ENCODE results near the gene EIF4G3. TPM values are rescaled to one million over a fixed set of nuclear protein-coding genes. Genes with fewer than 3 reads are reported as not detected.

Gene EIF4G3
- total and polyA plus RNA-seq, 9 of the 15 experiments (the other 6 are each of a cell fraction or from before 2014, with no cell fraction given), result 6.7 to 40.5 (median 32.1) TPM

GRCh38 chr1:21164266-21164665 lies 12.4 kb downstream of the EIF4G3 start:
- no peaks in the 10 kb centered on the region for H3K9me3 ChIP-seq (replicated peaks; ENCODE audit: control insufficient read depth, insufficient read depth, low read depth, low read length)
- no peak for DNase-seq (ENCODE audit: extremely low read depth in 1 of 4, low spot score in 3 of 4)
- no peak overlapping the region for H3K27ac ChIP-seq (ENCODE audit: extremely low read depth, low read depth, low read length)
- WGBS (ENCODE audit: insufficient coverage, low coverage, missing lambda C conversion rate), result 73% methylated on average over 8 of the region's 8 CpGs
- BruUV-seq (replicated peaks), result no TSS peak
- H3K4me3 ChIP-seq, result no peak overlapping the region
- ChIA-PET POLR2A (interaction anchor here (1.7 kb wide), 1 partner anchor 10 kb away, joined by 5 read pairs; no protein-coding TSS in a partner anchor), CTCF (ENCODE audit: low intra/inter-chr PET ratio) (no interaction called here)
- H3K9me1 ChIP-seq (ENCODE audit: control insufficient read depth, insufficient read depth, low read length), result no peaks in the 10 kb centered on the region
- H3K9ac ChIP-seq (ENCODE audit: insufficient read depth in 1 of 2, low read depth in 2 of 2, low read length in 2 of 2), result peak overlapping the region in 1 of 2 experiments; percentile 55; a peak in 1 of 4 replicates
- no peak overlapping the region for H2AFZ ChIP-seq (ENCODE audit: low read depth, low read length)
- peaks cover 39% of the 10 kb centered on the region for H3K79me2 ChIP-seq (ENCODE audit: control insufficient read depth, insufficient read depth, low read length)
- H3K4me1 ChIP-seq (replicated peaks in 1 of 2; ENCODE audit: control insufficient read depth in 2 of 2, insufficient read depth in 2 of 2, low read length in 2 of 2), result peaks cover 0 to 4% of the 10 kb centered on the region in 2 experiments; a peak in 2 of 5 replicates
- TF ChIP-seq NRF1 (conservative IDR thresholded peaks at IDR 0.05 in 1 of 2, IDR thresholded peaks at IDR 0.05 in 1 of 2) (no peak), GABPB1 (CRISPR knock-in tag; IDR thresholded peaks at IDR 0.05) (no peak)
- ATAC-seq, result no peak
- no peaks in the 10 kb centered on the region for H4K20me1 ChIP-seq (replicated peaks; ENCODE audit: control insufficient read depth, insufficient read depth, low read length)
- no peak overlapping the region for H3K4me2 ChIP-seq (ENCODE audit: insufficient read depth, low read length)
- H3K36me3 ChIP-seq (ENCODE audit: control insufficient read depth, insufficient read depth, low read length), result peaks cover 13% of the 10 kb centered on the region; the same call in 2 of the 3 replicates
- no peaks in the 10 kb centered on the region for H3K27me3 ChIP-seq (ENCODE audit: control insufficient read depth in 2 of 2, insufficient read depth in 2 of 2, low read length in 2 of 2)
- intact Hi-C loops (cut with micrococcal nuclease), result no loop called here
- in situ Hi-C loops (cut with MboI), result no loop called here
- FAIRE-seq, result peak; percentile 29

DNA sequence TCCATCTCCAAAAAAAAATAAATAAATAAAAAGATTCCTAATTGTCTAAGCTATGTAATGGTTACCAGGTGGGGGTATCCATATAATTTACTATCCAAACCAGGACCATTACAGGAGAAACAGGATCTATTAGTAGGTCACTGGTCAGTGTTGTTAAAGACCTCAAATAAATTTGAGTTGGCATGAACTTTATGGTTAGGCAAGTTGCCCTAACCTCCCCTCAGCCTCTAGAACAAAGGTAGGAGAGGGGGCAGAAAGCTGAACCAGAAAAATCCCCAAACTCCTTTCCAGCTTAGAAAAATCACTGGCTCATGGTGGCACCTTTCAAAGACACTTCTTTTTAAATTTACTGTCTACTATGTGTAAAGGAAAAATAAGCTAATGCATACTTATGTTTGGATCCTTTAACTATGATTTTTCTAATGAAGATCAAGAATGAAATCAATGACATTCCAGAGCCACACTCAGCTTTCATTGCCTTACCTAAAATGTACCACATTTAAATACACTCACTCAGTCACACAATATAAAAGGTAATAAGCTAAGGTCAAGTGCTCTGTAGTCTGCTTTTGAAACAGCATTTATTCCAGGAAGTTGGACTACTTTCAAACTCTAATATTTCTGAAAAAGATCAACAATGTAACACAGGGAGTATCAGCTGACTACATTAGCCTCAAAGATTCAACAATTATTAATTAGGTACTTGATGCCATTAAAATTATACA lies 13.8 kb downstream of the EIF4G3 start:
- H3K4me2 ChIP-seq (ENCODE audit: insufficient read depth, low read length), result no peak overlapping the region
- peaks cover 7% of the 10 kb centered on the region; the same call in 2 of the 3 replicates for H3K36me3 ChIP-seq (ENCODE audit: control insufficient read depth, insufficient read depth, low read length)
- no peaks in the 10 kb centered on the region for H3K27me3 ChIP-seq (ENCODE audit: control insufficient read depth in 2 of 2, insufficient read depth in 2 of 2, low read length in 2 of 2)
- ChIA-PET POLR2A (interaction anchor here (0.6 to 1.8 kb wide), 6 partner anchors 8 to 27 kb away, joined by 3 to 9 read pairs (median 6); no protein-coding TSS in a partner anchor), CTCF (ENCODE audit: low intra/inter-chr PET ratio) (no interaction called here)
- no TSS peak for BruUV-seq (replicated peaks)
- intact Hi-C loops (cut with micrococcal nuclease) (no loop called here), in situ Hi-C loops (cut with MboI) (no loop called here)
- no peak overlapping the region for H3K27ac ChIP-seq (ENCODE audit: extremely low read depth, low read depth, low read length)
- FAIRE-seq (no peak), DNase-seq (ENCODE audit: extremely low read depth in 1 of 4, low spot score in 3 of 4) (no peak), ATAC-seq (no peak)
- no peak overlapping the region for H3K4me3 ChIP-seq
- no peaks in the 10 kb centered on the region for H4K20me1 ChIP-seq (replicated peaks; ENCODE audit: control insufficient read depth, insufficient read depth, low read length)
- H3K9me3 ChIP-seq (replicated peaks; ENCODE audit: control insufficient read depth, insufficient read depth, low read depth, low read length), result no peaks in the 10 kb centered on the region
- no peaks in the 10 kb centered on the region for H3K9me1 ChIP-seq (ENCODE audit: control insufficient read depth, insufficient read depth, low read length)
- H3K4me1 ChIP-seq (replicated peaks in 1 of 2; ENCODE audit: control insufficient read depth in 2 of 2, insufficient read depth in 2 of 2, low read length in 2 of 2), result peaks cover 0 to 4% of the 10 kb centered on the region in 2 experiments; a peak in 2 of 5 replicates
- no peak overlapping the region for H2AFZ ChIP-seq (ENCODE audit: low read depth, low read length)
- H3K9ac ChIP-seq (ENCODE audit: insufficient read depth in 1 of 2, low read depth in 2 of 2, low read length in 2 of 2), result no peak overlapping the region
- H3K79me2 ChIP-seq (ENCODE audit: control insufficient read depth, insufficient read depth, low read length), result peaks cover 40% of the 10 kb centered on the region
- TF ChIP-seq ZNF143 (CRISPR knock-in tag; IDR thresholded peaks at IDR 0.05), result no peak
- TF ChIP-seq ZNF699 (CRISPR knock-in tag; IDR thresholded peaks at IDR 0.05; ENCODE audit: insufficient replicate concordance), result no peak
- TF ChIP-seq ZNF707 (CRISPR knock-in tag; conservative IDR thresholded peaks at IDR 0.05), result no peak
- no peak for TF ChIP-seq HDAC3 (IDR thresholded peaks at IDR 0.05; ENCODE audit: borderline replicate concordance, partially characterized antibody)
- TF ChIP-seq, protein P1, sequence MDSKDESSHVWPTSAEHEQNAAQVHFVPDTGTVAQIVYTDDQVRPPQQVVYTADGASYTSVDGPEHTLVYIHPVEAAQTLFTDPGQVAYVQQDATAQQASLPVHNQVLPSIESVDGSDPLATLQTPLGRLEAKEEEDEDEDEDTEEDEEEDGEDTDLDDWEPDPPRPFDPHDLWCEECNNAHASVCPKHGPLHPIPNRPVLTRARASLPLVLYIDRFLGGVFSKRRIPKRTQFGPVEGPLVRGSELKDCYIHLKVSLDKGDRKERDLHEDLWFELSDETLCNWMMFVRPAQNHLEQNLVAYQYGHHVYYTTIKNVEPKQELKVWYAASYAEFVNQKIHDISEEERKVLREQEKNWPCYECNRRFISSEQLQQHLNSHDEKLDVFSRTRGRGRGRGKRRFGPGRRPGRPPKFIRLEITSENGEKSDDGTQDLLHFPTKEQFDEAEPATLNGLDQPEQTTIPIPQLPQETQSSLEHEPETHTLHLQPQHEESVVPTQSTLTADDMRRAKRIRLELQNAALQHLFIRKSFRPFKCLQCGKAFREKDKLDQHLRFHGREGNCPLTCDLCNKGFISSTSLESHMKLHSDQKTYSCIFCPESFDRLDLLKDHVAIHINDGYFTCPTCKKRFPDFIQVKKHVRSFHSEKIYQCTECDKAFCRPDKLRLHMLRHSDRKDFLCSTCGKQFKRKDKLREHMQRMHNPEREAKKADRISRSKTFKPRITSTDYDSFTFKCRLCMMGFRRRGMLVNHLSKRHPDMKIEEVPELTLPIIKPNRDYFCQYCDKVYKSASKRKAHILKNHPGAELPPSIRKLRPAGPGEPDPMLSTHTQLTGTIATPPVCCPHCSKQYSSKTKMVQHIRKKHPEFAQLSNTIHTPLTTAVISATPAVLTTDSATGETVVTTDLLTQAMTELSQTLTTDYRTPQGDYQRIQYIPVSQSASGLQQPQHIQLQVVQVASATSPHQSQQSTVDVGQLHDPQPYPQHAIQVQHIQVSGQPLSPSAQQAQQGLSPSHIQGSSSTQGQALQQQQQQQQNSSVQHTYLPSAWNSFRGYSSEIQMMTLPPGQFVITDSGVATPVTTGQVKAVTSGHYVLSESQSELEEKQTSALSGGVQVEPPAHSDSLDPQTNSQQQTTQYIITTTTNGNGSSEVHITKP (IDR thresholded peaks at IDR 0.05; ENCODE audit: partially characterized antibody), result no peak

All from K562 (cell line).